ENCODE results near the gene ZNF280A.

DNA sequence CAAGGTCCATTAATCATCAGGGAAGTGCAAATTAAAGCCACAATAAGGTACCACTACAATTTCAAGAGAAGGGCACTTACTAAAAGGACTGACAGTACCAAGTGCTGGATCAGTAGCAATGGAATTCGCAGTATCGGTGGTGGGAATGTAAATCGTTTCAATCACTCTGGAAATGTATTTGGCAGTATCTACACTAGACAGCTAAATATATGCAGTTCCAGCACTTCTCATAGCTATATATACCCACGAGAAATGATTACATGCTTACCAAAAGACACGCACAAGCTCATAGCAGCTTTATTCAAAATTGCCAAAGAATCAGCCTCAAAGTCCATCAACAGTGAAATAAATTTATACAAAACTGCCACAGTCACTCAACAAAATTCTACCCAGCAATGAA, 7.1 kb downstream of the ZNF280A start:
- TF ChIP-seq, protein P1, sequence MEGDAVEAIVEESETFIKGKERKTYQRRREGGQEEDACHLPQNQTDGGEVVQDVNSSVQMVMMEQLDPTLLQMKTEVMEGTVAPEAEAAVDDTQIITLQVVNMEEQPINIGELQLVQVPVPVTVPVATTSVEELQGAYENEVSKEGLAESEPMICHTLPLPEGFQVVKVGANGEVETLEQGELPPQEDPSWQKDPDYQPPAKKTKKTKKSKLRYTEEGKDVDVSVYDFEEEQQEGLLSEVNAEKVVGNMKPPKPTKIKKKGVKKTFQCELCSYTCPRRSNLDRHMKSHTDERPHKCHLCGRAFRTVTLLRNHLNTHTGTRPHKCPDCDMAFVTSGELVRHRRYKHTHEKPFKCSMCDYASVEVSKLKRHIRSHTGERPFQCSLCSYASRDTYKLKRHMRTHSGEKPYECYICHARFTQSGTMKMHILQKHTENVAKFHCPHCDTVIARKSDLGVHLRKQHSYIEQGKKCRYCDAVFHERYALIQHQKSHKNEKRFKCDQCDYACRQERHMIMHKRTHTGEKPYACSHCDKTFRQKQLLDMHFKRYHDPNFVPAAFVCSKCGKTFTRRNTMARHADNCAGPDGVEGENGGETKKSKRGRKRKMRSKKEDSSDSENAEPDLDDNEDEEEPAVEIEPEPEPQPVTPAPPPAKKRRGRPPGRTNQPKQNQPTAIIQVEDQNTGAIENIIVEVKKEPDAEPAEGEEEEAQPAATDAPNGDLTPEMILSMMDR (IDR thresholded peaks at IDR 0.05 in 8 of 11, conservative IDR thresholded peaks at IDR 0.05 in 3 of 11), result no peak
- no peak for TF ChIP-seq POLR2A (IDR thresholded peaks at IDR 0.05)
